Erythroblast (primary cell): ENCODE data around the gene PLA2G5.
"Not testable (repeated sequence)": the region's sequence is repeated elsewhere in the genome, so short reads cannot be mapped to it uniquely, and the experiment has no call there.

Experiments used
- DNase-seq, 2 experiments: peaks; one replicate each; lab custom pipeline; 2025; lab: John Stamatoyannopoulos, UW
- GATA1 ChIP-seq: IDR thresholded peaks from 2 replicates; pipeline ENCODE4 v1.6.1; 2011; ENCODE audit warnings: low read depth, mild to moderate bottlenecking, control low read depth, low read length, moderate library complexity
- POLR2A ChIP-seq: IDR thresholded peaks from 2 replicates; pipeline ENCODE4 v1.6.1; 2011; ENCODE audit warnings: mild to moderate bottlenecking, low read length

PLA2G5 gene

DNA sequence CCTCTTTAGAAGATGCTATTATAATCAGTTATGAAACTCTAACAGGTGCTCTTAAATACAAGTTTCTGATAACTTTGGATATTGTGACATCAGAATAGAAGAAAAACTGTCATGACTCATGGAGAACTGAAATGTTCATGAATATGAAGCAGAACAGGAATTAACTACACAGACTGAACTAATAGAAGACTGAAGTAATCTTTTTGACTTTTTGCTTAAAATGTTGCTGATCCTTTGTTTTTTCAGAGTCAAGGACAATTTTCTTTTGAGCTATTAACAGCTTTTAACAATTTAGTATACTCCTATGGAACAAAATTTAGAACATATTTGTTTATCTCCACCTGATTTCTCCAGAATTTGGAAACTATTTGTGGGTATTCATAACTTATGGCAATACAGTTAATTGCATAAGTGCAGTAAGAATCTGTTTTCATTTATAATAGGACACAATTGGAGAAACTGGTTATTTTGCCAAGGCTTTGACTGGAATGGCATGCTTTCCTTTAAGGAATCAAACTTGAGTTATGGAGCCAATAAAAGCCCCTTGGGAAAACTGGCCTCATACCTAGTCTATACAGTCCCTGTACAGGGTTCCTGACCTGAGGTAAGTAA lies 18.7 kb upstream of the PLA2G5 start:
- no peak for TF ChIP-seq POLR2A
- TF ChIP-seq GATA1, result no peak

DNA sequence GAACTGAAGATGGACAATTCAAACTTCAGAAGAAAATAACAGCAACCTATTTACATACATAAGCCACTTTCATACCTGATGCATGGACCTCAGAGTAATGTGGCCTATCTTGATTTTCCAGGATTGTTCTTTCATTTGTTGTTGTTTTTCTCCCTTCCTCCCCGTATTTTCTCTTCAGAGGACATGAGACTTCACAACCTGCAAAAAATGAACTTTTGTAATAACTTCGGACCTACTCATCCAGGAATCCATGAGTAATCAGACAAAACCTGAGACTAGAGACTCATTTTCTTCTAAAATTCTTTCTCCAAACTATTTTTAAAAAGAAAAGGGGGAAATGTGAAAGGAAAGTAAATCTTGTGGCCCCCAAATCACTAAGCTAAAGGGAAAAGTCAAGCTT lies 17.6 kb upstream of the PLA2G5 start:
- no peak for TF ChIP-seq GATA1
- no peak for TF ChIP-seq POLR2A
- no peak for DNase-seq

More for the DNA sequence above, 18.7 kb upstream of the PLA2G5 start:
- DNase-seq, result no peak

DNA sequence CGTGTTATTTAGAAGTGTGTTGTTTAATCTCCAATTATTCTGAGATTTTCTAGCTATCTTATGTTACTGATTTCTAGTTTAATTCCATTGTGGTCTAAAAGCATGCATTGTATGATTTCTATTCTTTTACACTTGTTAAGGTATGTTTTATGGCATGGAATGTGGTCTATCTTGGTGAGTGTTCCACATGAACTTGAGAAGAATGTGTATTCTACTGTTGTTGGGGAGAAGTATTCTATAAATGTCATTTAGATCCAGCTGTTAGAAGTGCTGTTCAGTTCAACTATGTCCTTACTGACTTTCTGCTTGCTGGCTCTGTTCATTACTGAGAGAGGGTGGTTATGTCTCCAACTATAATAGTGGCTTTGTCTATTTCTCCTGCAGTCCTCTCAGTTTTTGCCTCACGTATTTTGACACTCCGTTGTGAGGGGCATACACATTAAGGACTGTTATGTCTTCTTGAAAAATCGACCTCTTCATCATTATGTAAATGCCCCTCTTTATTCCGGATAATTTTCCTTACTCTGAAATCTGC lies 12.0 kb upstream of the PLA2G5 start:
- DNase-seq, result no peak
- TF ChIP-seq GATA1, result no peak
- TF ChIP-seq POLR2A, result no peak

DNA sequence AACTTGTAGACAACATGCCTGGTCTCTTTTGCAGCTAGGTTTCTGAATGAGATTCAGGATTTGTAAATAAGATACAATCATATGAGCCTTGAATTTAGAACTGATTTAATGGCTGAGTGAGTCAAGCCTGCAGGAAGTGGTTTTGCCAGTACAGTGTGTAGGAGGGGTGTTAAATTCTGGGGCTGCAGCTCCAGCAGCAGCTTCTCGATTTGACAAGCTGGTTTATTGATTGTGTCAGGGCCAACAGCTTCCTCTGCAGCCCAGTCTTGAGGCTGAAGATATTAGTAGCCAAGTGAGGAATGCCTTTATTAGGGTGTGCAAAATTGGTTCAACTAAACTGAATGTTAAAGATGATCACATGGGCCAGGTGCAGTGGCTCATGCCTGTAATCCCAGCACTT lies 11.5 kb upstream of the PLA2G5 start:
- DNase-seq, result no peak
- TF ChIP-seq POLR2A (no peak), GATA1 (no peak)

DNA sequence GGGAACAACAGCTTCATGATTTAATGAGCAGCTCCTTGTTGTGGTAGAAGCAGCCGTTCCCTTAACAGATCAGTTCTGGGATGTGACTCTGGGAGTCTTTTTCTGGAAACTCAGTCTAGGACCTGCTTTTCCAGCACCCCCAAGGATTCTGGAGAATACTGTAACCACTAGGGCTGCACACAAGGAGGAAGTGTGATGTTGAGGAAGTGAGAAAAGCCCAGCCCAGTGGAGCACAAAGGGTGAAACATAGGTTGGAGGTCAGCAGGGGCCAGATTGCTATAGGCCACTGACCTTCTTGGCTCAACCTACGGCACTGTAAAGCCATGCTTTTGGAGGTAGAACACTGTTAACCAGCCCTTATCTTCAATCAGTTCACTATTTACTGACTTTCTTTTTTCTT lies 10.1 kb upstream of the PLA2G5 start:
- DNase-seq, result no peak
- TF ChIP-seq POLR2A (no peak), GATA1 (no peak)

DNA sequence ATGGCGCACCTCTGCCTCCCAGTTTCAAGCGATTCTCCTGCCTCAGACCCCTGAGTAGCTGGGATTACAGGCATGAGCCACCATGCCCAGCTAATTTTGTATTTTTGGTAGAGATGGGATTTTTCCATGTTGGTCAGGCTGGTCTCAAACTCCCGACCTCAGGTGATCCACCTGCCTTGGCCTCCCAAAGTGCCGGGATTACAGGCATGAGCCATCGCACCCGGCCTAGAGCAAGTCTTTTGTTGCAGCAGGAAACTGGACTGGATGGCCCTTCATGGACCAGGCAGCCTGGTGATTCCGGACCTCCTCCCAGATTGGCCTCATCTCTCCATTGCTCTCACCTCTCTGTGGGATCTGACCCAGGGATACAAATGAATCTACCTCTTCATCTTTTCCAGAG lies 9.2 kb upstream of the PLA2G5 start:
- not testable (repeated sequence) for DNase-seq

DNA sequence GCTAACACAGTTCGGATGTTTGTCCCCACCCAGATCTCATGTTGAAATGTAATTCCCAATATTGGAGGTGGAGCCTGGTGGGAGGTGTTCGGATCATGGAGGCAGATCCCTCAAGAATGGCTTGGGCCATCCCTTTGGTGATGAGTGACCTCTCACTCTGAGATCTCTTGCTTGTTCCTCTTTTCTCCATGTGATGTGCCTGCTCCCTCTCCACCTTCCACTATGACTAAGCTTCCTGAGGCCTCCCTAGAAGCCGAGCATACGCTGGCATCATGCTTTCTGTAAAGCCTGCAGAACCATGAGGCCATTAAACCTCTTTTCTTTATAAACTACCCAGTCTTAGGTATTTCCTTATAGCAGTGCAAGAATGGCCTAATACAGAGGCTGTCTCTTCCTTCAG lies 8.1 kb upstream of the PLA2G5 start:
- no peak for TF ChIP-seq POLR2A
- no peak for TF ChIP-seq GATA1
- no peak for DNase-seq

DNA sequence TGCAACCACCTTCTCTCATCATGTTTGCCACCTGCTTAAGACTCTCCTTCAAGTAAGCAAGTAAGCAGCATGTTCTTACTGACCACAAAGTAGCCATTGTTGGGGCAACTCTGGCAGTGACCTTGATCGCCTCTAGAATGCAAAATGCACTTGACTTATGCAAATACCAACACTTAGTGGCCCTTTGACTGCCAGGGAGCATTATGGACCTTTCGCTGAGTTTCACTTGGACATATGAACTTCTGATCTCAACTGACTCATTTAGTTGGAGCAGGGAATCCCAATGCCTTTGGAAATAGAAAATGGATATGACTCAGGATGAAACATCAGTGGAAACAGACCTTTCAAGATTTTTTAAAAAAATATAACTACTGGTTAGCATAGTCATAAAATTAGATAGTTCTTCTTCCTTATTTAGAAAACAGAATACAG lies 6.1 kb upstream of the PLA2G5 start:
- TF ChIP-seq GATA1 (no peak), POLR2A (no peak)
- no peak for DNase-seq

DNA sequence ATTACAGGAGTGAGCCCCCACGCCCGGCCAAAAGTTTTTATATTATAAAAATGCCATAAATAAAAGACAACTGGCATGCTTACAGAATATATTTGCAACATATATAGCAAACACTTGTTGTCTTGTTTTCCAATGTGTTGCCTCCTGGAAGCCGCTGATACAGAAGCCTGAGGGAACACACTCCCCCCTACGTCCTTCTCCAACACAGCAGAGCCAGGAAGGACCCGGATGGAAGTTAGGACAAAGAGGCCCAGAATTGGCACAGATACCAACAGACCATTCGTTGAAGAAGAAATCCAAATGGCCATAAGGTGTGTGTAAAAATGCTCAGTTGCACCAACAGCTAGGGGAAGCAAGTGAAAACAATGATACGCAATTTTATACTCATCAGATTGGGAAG lies 1.3 kb upstream of the PLA2G5 start:
- TF ChIP-seq POLR2A, result no peak
- no peak for TF ChIP-seq GATA1
- no peak for DNase-seq

DNA sequence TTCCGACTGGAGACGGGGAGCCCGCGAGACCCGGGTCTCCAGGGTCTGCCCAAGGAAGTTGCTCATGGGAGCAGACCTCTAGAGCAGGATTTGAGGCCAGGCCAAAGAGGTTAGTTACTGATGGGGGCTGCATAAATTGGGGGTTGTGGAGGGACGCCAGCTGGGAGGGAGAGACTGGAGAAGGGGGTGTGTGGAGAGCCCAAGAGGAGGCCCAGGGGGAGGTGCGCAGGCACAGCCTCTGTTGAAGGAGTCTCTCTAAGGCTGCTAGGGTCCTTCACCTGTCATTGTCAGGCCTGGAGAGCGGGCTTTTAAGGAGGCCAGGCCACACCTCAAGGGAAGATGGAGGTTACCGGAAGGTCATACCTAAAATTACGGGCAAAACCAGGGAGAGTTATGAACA lies 363 bp downstream of the PLA2G5 start:
- DNase-seq, result no peak
- TF ChIP-seq POLR2A (no peak), GATA1 (no peak)

DNA sequence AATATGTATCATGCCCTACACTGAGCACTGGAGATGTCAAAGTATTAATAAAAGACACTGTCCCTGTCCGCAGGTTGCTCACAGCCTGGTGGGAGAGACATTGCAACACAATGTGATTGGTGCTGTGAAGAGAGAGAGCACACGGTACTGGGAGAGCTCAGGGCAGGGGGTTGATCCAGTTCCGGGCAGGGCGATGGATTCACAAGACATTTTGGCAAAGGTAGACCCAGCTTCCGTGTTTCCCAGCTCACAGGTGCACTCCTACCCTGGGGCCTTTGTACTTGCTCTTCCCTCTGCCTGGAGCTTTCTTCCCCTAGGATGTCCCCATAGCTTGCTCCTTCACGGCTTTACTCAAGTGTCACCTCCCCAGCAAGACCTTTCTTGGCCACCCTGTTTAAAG lies 1.4 kb downstream of the PLA2G5 start:
- TF ChIP-seq POLR2A, result no peak
- no peak for DNase-seq

DNA sequence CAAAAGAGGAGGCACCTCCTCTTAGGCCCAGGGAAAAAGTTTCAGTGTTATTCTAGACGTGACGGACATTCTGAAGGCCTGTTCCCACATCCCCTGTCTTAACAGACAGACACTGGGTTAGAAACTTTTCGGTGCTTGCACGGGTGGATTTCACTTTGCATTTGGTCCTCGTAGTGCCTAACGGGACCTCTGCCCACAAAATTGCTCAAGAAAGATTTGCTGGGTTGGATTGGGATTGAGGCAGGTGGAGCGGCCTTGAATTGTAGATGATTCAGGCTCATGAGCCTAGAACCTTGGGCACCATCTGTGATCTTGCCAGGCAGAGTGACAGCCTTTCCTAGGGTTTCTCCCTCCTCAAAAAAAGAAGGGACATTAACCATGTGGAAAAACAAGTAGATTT lies 2.8 kb downstream of the PLA2G5 start:
- DNase-seq, result no peak
- TF ChIP-seq GATA1, result no peak
- no peak for TF ChIP-seq POLR2A

DNA sequence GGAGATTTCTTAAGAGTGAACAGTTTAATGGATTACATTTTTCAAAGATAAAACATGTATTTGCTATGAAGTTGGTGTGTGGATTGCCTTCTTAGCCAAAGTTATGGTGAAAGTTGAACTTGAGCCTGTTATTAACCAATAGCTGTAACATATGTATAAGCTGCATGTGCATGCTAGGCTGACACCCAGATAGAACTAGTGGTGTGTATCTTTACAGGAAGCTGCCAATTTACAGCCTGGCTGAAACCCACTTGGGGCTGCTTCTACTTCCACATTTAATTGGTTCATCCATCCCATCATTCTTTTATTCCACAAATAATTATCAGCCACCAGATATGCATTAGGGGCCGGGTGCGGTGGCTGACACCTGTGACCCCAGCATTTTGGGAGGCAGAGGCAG lies 3.3 kb downstream of the PLA2G5 start:
- TF ChIP-seq GATA1 (no peak), POLR2A (no peak)
- DNase-seq, result no peak

DNA sequence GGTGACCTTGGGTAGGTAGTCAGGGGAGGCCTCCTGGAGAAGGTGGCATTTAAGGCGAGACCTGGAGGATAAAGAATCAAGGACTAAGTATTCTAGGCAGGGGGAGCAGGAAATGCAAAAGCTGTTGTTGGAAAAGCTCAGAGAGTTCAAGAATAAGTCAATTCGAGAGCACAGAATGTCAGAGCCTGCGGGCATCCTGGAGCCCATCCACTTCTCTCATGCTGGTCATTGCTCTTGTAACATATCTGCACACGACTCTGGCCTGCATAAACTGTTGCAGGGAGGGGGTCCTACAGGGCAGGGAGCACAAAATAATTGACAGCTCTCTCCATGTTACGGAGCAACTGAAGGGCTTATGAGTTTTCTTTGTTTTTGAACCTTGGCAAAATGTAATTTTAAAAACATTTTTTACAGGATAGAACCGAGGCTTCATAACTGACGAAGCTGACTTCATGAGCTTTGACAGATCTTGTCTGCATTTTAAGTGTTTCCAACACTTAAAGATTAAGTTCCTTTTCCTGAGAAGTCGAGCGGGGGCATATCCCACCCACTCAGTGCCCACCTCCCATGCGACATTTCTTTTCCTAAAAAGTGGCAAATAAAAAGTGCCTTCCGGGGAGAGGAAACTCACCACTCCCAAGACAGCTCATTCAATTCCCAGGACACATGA lies 4.2 kb downstream of the PLA2G5 start:
- DNase-seq, result no peak
- no peak for TF ChIP-seq POLR2A
- TF ChIP-seq GATA1, result no peak

DNA sequence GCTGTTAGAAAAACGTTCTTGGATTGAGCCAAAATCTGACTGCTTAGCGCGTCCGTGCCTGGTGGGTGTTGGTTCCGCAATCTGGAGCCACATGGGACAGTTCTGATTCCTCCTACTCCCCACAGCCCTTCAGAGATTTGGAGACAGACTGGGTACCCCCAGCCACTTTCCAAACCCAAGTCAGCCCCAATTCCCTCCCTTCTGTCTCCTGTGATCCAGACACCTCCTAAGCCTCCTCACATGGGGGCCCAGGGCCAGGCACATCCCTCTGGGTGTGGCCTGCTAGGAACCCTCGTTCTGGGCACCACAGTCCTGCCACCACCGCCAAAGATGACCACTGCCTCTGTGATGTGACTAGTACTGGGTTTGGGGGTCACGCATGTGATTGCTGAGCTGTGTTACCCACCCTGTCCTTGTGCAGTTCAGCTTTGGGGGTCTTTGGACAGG lies 4.8 kb downstream of the PLA2G5 start:
- TF ChIP-seq POLR2A, result no peak

More for the DNA sequence above, 4.8 kb downstream of the PLA2G5 start:
- no peak for DNase-seq
